HG02642 (cell line): ENCODE results near the gene LYRM9.
A peak's percentile ranks its signal among the peaks of the same experiment; 100 is the strongest.
"Not testable (repeated sequence)": the region's sequence is repeated elsewhere in the genome, so short reads cannot be mapped to it uniquely, and the experiment has no call there.

ENCODE experiments used
- ATAC-seq: cut with Tn5 transposase; IDR thresholded peaks from one replicate; pipeline ENCODE4 v1.9.1; 2021; ENCODE audit warnings: mild to moderate bottlenecking; ENCODE audit not compliant: unreplicated experiment, poor library complexity

Gene LYRM9

DNA sequence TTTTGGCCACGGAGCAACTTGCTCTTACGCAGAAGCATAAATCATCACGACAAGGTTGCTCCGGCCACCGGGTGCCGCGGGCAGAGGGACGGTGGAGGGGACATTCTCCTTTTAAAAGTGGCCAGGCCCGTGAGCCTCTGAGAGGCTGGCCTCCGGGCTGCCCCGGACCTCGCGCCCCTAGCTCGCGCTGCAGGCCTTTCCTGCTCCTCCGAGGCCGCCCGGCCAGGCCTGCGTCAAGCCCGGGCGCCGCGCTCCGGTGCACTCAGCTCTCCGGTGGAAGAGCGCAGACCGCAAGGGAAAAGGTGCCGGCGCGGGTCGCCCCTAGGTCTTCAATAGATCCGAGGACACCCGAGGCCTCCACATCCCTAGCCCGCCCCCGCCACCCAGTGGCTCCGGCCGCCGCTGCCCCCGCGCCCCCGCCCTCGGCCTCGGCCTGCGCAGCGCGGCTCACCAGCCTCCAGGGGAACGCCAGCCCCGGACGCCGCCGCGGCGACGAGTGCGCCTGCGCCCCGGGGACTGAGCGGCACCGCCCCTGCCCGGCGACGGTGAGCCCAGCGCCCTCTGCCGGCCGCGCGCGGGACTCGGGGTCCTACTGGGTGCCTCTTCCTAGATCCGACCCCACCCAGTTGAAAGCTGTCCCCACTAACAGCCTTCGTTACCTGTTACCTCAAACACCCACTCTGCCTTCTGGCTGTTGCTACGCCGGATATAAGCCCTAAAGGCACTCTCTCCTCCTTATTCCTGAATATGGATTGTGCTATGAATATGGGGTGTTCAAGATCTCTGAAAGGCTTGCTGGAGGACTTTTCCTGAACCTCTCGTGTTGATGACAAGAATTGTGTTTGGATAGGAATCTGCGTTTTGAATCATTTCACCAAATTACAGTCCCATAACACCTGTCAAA, at the start of gene LYRM9:
Gene LYRM9 (minus strand): TSS at position 500 of the 904 bp plus-strand sequence. CDS start 10,671 bp downstream, outside the sequence.
- ATAC-seq: peak; percentile 96

DNA sequence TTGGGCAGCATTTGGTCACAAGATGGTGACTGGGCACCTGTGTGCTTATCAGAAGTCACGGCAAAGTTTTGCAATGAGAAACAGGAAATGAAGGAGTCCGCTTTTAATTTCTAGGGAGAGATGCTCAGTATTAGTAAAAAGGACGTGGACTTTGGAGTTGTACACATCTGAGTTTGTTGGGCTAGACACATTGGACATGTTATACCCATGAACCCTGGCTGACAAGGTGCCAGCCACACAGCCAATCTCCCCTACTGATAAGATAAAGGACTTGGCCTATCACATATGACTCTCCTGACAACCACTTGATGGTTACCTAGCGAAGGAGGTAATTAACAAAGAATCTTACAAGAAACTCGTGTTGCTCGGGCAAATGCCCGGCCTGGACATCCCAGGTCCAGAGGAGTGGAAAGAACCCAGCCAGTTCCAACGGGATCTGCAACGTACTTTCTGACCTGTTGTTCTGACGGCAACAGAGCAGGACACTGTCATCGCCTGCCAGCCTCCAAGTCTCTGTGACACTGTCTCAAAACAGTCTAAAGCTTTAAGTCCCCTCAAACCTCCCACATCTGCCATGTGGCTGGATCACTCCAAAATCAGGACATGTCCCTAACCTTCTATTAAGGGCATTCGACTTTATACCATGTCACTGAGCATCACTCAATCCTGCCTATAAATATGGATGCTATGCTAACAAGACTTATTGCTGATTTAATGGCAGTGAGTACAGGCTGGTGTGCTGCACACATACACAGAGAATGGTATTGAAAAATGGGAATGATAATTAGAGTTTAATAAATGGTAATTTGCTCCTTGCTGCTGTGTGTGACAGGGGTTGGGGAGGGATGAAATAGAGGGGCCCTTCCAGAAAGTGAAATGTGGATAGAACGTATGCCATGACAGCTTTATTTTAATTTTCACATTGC, 47.6 kb upstream of the LYRM9 start:
- ATAC-seq: no peak

DNA sequence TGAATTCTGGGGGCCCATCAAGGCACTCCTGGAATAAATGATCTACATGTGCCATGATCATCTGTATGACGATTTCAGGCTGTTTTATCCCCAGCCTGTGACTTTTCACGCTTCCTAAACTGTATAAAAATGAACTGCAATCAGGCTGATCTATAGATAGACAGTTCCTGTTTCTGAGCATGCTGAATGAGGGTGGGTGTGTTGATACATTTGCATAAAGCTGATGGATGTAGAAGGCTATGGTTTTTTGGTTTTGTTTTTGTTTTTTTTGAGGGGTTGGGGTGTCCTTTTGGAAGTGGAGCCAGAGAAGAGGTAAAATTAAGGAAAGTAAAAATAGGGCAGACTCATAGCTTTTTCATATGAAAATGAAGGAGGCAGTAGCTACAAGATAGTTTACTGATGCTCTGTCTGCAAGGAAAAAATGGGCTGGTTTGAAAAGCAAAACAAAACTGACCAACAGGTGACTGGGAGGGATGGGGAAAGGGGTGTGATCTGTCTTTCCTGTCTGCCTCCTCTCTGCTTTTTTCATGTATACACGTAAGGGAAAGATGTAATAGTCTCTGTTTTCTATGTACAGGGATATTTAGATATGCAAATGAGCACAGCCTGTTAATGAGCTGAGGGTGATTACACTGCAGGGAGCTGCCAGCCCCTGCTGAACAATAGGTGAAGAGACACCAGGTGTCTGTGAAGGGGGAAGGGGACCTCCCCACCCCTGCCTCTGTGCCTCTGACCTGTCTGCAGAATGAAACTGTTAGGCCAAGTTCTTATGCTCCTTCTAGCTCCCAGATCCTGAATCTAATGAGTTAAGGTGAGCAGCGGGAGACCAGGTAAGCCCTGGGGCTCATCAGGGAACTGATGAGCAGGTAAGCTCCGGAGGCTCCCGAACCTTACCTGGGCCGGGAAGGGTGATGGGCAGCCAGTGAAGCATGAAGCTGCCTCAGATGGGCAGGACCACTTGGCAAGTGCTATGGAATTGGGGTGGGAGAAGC, 46.6 kb upstream of the LYRM9 start:
- ATAC-seq: peak; percentile 60

DNA sequence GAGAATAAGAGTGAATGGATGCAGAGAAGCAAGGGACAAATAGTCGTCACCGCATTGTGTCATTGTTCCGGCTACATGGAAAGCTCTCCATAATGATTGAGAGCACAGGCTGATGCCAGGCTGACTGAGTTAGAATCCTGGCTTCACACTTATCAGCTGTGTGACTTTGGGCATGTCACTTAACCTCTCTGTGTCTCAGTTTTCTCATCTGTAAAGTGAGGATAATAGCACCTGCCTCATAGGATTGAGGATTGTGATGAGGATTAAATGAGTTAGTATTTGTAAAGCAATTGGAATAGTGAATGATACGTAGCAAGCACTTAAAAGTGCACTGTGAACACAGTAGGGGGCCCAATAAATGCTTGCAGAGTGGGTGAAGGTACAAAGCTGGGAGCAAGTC, 45.7 kb upstream of the LYRM9 start:
- ATAC-seq: no peak

DNA sequence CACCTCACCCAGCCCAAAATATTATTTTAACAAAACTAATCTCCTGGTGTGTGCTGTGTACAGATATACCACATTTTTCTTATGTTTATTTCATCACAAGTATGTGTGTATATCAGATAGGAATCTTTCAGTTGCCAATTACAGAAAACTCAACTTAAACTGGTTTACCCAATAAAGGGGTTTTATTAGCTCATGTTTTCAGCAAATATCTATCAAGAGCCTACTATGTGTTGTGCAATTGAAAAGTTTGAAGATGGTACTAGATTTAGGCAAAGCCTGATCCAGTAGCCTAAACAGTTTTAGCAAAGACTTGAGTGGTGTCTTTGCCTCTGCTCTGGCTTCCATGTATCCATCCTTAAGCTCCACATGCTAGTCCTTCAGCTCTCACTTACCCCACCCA, 45.1 kb upstream of the LYRM9 start:
- ATAC-seq: no peak

DNA sequence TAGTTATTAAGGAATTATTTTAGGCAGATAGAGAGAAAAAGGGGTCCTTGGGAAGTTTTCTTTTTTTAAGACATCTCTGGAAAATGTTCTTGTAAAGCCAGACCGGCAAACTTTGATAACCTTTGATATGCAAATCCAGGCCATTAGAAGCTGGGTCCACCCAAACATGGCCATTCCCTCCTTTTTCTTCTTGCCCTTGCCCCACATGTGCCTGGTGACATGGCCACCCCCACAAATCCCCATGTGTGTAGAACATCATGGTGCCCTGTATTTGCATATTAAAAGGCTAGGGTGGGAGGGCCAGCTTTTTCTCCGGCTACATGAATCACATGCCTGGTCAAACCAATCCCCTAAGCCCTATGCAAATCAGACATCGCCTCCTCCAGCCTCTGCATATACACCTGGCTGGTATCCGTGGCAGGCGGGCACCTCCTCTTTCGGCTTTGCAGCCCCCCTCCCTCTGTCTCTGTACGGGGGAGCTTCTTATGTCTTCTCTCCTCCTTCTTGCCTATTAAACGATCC, 43.9 kb upstream of the LYRM9 start:
- no peak for ATAC-seq

DNA sequence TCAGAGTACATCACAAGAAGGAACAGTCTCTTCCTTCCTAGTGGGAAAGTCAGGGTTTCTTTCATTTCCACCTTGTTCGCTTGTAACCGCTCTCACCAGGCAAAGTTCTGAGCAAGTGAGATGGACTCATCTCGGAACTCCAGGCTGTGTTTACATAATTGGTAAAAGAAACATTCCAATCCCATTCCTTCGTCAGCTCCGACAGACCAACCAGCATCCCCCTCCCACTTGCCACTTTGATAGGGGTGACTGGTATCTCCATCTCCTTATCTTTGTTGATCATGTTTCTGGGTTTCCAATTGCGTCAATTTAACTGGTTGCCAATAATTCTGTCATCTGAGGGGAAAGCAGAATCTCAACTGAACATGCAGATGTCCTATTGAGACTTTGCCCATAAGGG, 36.8 kb upstream of the LYRM9 start:
- ATAC-seq: no peak

DNA sequence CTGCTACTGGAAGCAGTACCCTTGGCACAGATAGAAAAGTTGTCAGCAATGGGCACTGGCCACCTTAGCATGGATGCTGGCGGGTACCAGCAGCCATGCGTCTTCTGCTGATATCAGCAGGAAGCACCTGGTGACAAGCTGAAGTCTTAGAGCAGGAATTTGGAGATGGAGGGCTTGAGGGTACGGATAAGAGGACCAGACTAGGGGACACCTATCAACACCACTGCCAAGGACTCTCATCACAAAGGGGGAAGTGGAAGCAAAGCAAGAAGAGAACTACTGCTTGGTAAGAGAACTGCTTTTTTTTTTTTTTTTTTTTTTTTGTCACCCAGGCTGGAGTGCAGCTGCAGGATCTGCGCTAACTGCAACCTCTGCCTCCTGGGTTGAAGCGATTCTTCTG, 35.4 kb upstream of the LYRM9 start:
- no peak for ATAC-seq

DNA sequence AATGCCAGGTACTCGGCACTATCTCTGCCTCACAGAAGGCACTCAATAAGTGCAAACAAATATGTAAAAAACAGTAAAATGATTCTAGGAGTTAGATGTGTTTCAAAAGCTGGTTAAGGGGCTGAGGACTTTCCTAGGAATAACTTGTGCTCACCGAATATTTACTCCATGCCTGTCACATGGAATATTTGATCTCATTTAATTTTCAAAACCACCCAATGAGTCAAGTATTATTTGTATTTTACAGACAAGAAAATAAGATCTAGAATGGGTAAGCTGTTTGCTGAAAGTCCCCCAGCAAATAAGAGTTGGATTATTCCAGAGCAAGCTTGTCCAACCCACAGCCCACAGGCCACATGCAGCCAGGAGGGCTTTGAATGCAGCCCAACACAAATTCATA, 34.6 kb upstream of the LYRM9 start:
- no peak for ATAC-seq

DNA sequence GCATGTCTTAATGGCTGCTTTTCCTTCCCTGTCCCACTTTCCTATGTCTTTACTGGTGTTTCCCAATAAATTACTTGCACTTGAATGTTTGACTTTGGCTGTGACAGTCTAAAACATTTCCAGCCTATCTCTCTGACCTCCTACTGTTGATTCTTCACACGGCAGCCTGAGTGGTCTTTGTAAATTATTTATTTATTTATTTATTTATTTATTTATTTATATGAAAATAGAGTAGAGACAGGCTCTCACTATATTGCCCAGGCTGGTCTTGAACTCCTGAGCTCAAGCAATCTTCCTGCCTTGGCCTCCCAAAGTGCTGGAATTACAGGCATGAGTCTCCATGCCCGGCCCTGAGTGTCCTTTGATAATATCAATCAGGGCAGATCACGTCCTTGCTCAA, 28.4 kb upstream of the LYRM9 start:
- ATAC-seq: no peak

DNA sequence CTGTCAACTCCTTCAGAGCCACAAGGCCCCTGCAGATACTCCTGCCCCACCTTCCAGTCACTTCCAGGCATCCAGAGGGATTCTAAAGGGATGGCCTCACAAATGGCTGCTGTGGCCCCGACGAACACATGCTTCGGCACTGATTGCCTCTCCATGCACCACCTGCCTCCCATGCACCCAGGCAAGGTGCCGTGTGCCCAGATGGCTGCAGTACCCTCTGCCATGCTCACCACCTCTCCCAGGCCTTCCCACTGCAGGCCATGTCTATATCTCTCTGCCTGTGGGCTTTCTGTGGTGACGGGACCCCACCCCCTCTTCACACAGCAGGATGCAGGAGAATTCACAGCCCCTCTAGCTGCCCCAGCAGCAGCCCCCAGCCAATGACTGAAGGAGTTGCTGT, 27.9 kb upstream of the LYRM9 start:
- no peak for ATAC-seq

DNA sequence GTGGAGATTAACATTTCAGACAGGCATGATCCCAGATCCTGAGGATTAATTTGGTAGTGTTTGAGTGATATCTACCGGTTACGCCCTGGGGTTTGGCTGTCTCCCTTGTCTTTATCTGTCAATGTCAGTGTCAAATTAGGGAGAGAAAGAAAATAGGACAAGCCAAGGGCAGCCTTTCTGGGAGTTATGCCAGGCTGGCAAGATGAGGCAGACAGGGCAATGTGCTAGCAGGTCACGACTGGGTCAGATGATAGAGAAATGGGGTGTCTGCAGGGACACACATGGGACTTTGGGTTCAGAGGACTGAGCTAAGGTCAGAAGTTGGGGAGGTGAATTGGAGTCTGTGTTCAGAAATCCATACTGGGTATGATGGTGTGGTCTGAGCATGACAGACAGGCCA, 27.4 kb upstream of the LYRM9 start:
- no peak for ATAC-seq

DNA sequence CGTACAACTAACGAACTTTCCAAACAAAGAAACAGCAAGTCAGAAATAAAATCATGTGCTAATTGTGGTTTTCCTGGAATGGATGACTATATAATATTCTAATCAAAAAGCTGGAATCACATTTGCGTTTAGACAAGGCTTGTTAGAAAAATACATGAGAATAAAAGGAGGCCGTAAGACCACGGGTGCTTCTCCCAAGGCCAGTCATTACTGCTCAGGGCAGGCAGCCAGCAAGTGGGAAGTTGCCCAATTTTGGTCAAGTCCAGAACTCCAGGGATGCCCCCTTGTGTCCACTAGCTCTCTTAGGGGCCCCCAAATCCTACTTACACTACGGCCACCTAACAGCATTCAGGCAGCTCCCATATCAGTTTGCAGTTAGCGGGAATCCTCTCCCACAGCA, 25.9 kb upstream of the LYRM9 start:
- no peak for ATAC-seq

DNA sequence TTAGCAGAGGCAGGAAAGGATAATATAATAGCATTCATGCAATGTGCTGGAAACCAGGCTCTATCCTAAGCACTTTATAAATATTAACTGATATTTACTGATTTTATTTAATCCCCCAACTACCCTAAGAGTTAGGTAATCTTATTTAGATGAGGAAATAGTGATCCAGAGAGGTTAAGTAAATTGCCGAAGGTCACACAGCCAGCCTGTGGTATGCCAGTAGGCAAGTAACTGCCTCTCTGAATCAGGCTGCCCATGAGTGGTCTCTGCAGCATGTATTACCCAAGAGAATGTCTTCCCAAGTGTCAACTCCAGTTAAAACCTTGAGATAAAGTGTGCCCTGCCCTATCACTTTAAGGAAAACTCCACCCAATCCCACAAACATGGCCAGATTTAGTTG, 25.3 kb upstream of the LYRM9 start:
- no peak for ATAC-seq

DNA sequence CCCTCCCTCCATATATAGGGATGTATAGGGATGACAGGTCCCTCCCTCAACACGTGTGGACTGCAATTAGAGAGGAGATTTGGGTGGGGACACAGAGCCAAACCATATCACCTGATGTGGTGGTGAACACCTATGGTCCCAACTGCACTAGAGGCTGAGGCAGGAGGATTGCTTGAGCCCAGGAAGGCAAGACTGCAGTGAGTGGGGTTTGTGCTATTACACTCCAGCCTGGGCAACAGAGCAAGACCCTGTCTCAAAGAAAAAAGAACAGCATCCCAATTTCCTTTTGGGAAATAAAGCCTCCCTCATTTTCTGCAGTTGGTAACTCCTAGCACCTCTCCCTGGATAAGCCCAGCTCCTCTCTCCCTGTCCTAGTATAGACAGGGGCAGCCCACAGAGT, 23.8 kb upstream of the LYRM9 start:
- ATAC-seq: no peak

DNA sequence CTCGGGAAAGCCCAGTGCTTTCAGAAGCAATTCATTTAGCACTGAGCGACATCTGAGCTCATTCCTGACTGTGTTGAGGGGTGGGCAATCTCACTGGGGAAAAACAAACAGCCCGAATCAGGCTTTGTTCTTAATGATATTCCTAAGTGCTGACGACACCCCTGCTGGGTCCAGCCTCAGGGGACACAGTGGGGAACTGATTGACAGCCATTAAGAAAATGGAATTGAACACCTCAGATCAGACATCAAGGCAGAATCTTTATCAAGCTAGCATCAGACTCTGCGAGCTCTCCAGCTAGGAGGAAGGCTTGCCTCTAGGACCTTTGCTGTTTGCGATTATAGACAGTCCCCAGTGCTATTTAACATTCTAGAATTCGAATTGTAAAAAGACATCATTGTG, 22.5 kb upstream of the LYRM9 start:
- ATAC-seq: no peak

DNA sequence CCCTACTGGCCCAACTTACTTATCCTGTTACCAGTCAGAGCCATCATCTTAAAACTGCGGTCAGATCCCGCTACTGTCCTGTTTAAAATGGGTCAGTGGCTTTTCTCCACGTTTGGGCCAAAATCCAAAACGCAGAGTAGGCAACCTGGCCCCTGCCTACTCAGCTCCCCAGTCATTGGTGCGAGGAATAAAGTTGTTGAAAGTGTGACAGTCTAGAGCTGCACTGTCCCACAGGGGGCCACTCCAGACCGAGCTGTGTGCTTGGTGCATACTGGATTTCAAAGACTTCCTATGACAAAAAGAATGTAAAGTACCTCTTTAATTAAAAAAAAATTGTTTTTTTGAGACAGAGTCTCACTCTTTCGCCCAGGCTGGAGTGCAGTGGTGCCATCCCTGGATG, 21.2 kb upstream of the LYRM9 start:
- ATAC-seq: no peak

DNA sequence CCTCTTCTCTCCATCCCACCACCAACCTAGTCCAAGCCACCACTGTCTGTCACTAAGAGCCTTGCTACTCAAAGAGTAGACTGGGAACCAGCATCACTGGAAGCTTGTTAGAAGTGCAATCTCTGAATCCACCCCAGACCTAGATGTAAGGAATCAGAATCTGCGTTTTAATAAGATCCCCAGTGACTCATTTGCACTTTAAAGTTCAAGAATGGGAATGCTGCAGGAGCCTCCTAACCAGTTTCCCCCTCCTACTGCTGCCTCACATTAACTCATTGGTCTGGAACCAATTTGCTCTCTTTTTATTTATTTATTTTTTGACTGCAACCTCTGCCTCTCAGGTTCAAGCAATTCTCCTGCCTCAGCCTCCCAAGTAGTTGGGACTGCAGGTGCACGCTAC, 19.8 kb upstream of the LYRM9 start:
- no peak for ATAC-seq

DNA sequence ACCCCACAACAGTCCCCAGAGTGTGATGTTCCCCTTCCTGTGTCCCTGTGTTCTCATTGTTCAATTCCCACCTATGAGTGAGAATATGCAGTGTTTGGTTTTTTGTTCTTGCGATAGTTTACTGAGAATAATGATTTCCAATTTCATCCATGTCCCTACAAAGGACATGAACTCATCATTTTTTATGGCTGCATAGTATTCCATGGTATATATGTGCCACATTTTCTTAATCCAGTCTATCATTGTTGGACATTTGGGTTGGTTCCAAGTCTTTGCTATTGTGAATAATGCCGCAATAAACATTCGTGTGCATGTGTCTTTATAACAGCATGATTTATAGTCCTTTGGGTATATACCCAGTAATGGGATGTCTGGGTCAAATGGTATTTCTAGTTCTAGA, 19.1 kb upstream of the LYRM9 start:
- ATAC-seq: not testable (repeated sequence)
